GM12865 (cell line): Measurements from ENCODE around the gene ERC2.

Experiments used
- DNase-seq: peaks from one replicate; pipeline ENCODE4 v3.0.0; 2010; ENCODE audit warnings: low read depth
- H3K4me3 ChIP-seq: 2 replicates; pipeline ENCODE4 v1.5.1; 2011; ENCODE audit warnings: mild to moderate bottlenecking, low read depth, low read length, control low read depth
- CTCF ChIP-seq: IDR thresholded peaks from 2 replicates; pipeline ENCODE4 v1.5.1; 2011; ENCODE audit warnings: low read length, control low read depth, low read depth, inconsistent platforms; ENCODE audit not compliant: insufficient read depth; ENCODE audit errors: missing control alignments

ERC2 gene

GRCh38 chr3:55608301-55608937 is 859.8 kb downstream of the ERC2 start:
- H3K4me3 ChIP-seq, result peak overlapping the region; percentile 30
- TF ChIP-seq CTCF, result no peak

GRCh38 chr3:55607844-55608243 is 860.4 kb downstream of the ERC2 start:
- TF ChIP-seq CTCF, result no peak
- peak overlapping the region; percentile 30 for H3K4me3 ChIP-seq
- DNase-seq, result peak; percentile 91

More at GRCh38 chr3:55608301-55608937, 859.8 kb downstream of the ERC2 start:
- DNase-seq, result no peak

- H3K4me3 ChIP-seq, result no peak overlapping the region
- TF ChIP-seq CTCF, result no peak
- DNase-seq, result no peak
These were observed 861.1 kb downstream of the ERC2 start for GRCh38 chr3:55607175-55607574.

- no peak for TF ChIP-seq CTCF
- no peak overlapping the region for H3K4me3 ChIP-seq
- no peak for DNase-seq
These were observed 862.6 kb downstream of the ERC2 start for GRCh38 chr3:55605443-55606236.

- TF ChIP-seq CTCF, result no peak
- no peak overlapping the region for H3K4me3 ChIP-seq
- no peak for DNase-seq
These were observed 863.4 kb downstream of the ERC2 start for GRCh38 chr3:55604846-55605245.

GRCh38 chr3:55604402-55604801 is 863.9 kb downstream of the ERC2 start:
- no peak for DNase-seq
- H3K4me3 ChIP-seq, result no peak overlapping the region
- no peak for TF ChIP-seq CTCF
